Mucosa of descending colon (tissue), 3 donors: Measurements from ENCODE around the gene HCFC1R1. TPM values are rescaled to one million over a fixed set of nuclear protein-coding genes. Genes with fewer than 3 reads are reported as not detected.

Experiments
- ATAC-seq: fragments of 200-7000 bp; cut with Tn5 transposase; one replicate; pipeline ENCODE4 v1.9.1; 2020; ENCODE audit warnings: mild to moderate bottlenecking, moderate library complexity
- DNase-seq, 3 donors: peaks; one replicate each; pipeline ENCODE4 v3.0.0-alpha.2; 2020
- H3K36me3 ChIP-seq: fragments of 200-600 bp; one replicate; pipeline ENCODE4 v1.8.0; 2021; ENCODE audit warnings: low read depth, mild to moderate bottlenecking
- H3K4me1 ChIP-seq: fragments of 200-600 bp; one replicate; pipeline ENCODE4 v1.8.0; 2021; ENCODE audit warnings: low read depth, mild to moderate bottlenecking
- H3K4me3 ChIP-seq: fragments of 200-600 bp; one replicate; pipeline ENCODE4 v1.8.0; 2021; ENCODE audit warnings: mild to moderate bottlenecking
- H3K9me3 ChIP-seq: fragments of 200-600 bp; one replicate; pipeline ENCODE4 v1.8.0; 2021; ENCODE audit warnings: mild to moderate bottlenecking
- intact Hi-C, 2 donors: fragments of 100-400 bp; cut with DNase I in 1 of 2; cut with micrococcal nuclease in 1 of 2; formaldehyde crosslinking; loops; one replicate each; pipeline versions ENCODE4 v1.11.0 to v1.11.1; 2022; cut with DNase I, micrococcal nuclease
- total RNA-seq, 3 donors: library from RNA; stranded (reverse); fragmentation: NEBNext Ultra II Directional in 2 of 3; extraction: Animal tissue kit (Norgen Biotek cat#: 25700) in 2 of 3; gene quantifications; one replicate each; pipeline versions ENCODE4 v1.2.1 to v1.2.4, GENCODE V29; 2021 to 2023
- TF ChIP-seq, protein P1 (sequence below): fragments of 200-600 bp; IDR thresholded peaks from one replicate; pipeline ENCODE4 v1.8.0; 2022; ENCODE audit warnings: antibody characterized with exemption, mild to moderate bottlenecking
- donor health status: DM: no; HTN: no; CAD: no; lungs with moderate emphysema.
- donor health status: DM: no; HTN: no; CAD: no.
- donor health status: DM: no; HTN: yes; CAD: no.

Gene HCFC1R1
- total RNA-seq, 3 donors from 2014 or later = 19.7 to 33.3 (median 26.5) TPM

DNA sequence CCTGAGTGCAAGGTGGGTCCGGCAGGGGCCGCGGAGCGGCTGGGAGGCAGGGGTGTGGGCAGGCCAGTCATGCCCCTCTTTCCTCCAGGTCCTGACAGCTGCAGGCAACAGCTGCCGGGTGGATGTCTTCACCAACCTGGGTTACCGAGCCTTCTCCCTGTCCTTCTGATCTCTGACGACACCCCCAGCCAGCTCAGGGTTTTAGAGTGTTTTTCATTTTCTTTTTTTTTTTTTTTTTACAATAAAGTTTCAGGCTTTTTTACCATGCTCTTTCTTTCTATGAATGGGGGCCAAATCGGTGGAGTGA, 3.7 kb upstream of the HCFC1R1 start:
- ATAC-seq (no peak), DNase-seq (peak in 1 of 3 donors; percentile 7)
- Histone ChIP-seq H3K36me3 (no peaks in the 10 kb centered on the region), H3K9me3 (no peaks in the 10 kb centered on the region), H3K4me1 (peaks cover 47% of the 10 kb centered on the region), H3K4me3 (no peak overlapping the region)
- TF ChIP-seq, protein P1, sequence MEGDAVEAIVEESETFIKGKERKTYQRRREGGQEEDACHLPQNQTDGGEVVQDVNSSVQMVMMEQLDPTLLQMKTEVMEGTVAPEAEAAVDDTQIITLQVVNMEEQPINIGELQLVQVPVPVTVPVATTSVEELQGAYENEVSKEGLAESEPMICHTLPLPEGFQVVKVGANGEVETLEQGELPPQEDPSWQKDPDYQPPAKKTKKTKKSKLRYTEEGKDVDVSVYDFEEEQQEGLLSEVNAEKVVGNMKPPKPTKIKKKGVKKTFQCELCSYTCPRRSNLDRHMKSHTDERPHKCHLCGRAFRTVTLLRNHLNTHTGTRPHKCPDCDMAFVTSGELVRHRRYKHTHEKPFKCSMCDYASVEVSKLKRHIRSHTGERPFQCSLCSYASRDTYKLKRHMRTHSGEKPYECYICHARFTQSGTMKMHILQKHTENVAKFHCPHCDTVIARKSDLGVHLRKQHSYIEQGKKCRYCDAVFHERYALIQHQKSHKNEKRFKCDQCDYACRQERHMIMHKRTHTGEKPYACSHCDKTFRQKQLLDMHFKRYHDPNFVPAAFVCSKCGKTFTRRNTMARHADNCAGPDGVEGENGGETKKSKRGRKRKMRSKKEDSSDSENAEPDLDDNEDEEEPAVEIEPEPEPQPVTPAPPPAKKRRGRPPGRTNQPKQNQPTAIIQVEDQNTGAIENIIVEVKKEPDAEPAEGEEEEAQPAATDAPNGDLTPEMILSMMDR = no peak
- intact Hi-C loops = no loop called here

DNA sequence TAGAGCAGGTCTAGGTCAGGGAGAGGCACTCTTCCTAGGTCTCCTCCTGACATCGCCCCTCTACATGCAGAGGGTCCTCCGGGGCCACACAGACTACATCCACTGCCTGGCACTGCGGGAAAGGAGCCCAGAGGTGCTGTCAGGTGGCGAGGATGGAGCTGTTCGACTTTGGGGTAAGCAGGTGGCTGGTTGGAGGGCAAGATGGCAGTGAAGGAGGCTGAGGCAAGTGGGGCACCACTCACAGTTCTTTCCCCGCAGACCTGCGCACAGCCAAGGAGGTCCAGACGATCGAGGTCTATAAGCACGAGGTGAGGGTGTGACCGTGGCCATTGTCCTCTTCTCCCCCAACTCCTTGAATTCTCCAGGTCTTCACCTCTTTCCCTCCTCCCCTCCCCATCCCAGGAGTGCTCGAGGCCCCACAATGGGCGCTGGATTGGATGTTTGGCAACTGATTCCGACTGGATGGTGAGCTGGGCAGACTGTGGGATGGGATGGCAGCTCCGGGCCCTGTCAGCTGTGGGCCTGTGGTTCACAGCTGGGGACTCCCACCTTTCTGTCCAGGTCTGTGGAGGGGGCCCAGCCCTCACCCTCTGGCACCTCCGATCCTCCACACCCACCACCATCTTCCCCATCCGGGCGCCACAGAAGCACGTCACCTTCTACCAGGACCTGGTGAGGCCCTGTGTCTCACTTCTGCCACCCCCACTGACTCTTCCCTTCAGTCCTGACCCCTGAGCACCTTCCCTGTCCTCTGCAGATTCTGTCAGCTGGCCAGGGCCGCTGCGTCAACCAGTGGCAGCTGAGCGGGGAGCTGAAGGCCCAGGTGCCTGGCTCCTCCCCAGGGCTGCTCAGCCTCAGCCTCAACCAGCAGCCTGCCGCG, 3.1 kb upstream of the HCFC1R1 start:
- intact Hi-C loops = no loop called here
- Histone ChIP-seq H3K4me1 (peaks cover 47% of the 10 kb centered on the region), H3K4me3 (no peak overlapping the region), H3K9me3 (no peaks in the 10 kb centered on the region), H3K36me3 (no peaks in the 10 kb centered on the region)
- DNase-seq (peak in 2 of 3 donors; percentile 52 to 62), ATAC-seq (no peak)
- TF ChIP-seq, protein P1 = no peak

DNA sequence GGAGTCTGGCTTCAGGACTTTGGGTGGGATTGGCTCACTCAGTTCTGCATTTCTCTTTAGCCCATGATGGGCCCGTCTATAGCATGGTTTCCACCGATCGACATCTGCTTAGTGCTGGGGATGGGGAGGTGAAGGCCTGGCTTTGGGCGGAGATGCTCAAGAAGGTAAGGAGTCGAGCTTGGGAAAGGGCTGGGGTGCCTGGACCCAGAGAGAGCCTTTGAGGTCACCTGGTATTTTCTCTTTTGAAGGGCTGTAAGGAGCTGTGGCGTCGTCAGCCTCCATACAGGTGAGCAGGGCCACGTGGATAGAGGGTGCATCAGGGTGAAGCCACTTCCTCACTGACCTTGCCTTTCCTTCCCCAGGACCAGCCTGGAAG, 2.2 kb upstream of the HCFC1R1 start:
- Histone ChIP-seq H3K4me3 (no peak overlapping the region), H3K36me3 (no peaks in the 10 kb centered on the region), H3K4me1 (peaks cover 49% of the 10 kb centered on the region)

DNA sequence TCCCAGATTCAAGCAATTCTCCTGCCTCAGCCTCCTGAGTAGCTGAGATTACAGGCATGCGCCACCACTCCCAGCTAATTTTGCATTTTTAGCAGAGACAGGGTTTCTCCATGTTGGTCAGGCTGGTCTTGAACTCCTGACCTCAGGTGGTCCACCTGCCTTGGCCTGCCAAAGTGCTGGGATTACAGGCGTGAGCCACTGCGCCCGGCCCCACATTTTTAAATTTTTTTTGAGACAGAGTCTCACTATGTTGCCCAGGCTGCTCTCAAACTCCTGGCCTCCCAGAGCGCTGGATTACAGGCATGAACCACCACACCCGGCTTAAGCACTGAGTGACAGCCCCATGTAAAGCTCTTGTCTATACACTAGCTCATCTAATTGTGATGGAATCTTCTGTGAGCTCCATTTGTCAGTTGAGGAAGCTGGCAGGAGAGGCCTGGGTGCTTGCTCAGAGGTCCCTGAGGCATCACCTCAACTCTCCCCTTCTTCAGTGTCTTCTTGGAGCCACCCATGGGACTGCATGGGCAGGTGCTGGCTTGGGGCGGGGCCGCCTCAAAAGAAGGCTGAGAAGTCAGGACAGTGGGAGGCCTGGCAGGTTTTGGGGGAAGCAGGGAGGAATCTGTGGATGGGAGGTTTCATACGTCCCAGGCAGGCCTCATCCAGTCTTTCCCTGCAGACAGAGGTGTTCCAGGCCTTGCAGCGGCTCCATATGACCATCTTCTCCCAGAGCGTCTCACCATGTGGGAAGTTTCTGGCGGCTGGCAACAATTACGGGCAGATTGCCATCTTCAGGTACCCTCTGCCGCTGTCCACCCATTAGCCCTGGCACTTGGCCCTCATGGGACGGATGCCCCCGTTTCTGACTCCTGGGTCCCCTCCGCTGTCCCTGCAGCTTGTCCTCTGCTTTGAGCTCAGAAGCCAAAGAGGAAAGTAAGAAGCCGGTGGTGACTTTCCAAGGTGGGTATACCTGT, 1.6 kb upstream of the HCFC1R1 start:
- Histone ChIP-seq H3K4me3 (no peak overlapping the region), H3K4me1 (peaks cover 51% of the 10 kb centered on the region), H3K36me3 (no peaks in the 10 kb centered on the region), H3K9me3 (no peaks in the 10 kb centered on the region)
- DNase-seq (peak; percentile 28 to 51 (median 48)), ATAC-seq (no peak)
- TF ChIP-seq, protein P1 = no peak
- intact Hi-C loops = no loop called here

More for the DNA sequence above, 2.2 kb upstream of the HCFC1R1 start:
- TF ChIP-seq, protein P1 = no peak
- DNase-seq (peak; percentile 5 to 42 (median 27)), ATAC-seq (no peak)
- H3K9me3 ChIP-seq = no peaks in the 10 kb centered on the region
- intact Hi-C loops = no loop called here

DNA sequence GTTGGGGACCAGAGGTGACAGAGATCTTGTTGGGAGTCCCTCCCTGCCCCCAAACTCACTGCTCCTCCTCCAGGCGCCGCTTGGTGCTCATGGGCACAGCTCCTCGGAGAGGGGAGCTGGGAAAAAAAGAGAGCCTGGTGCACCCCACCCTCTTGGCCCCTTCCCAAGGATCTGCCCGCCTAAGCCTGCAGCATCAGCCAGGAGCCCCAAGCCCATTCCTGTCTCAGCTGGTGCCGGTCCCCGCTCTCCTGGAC, 400 bp downstream of the HCFC1R1 start:
- TF ChIP-seq, protein P1 = no peak
- ATAC-seq = no peak
- Histone ChIP-seq H3K4me3 (peak overlapping the region; percentile 6), H3K4me1 (peaks cover 55% of the 10 kb centered on the region), H3K9me3 (no peaks in the 10 kb centered on the region), H3K36me3 (no peaks in the 10 kb centered on the region)
- DNase-seq = peak in 1 of 3 donors; percentile 58
- intact Hi-C loops = no loop called here
